Limb (tissue), 2 donors: ENCODE data around the gene ADGRF3.
"Not testable (repeated sequence)": the region's sequence is repeated elsewhere in the genome, so short reads cannot be mapped to it uniquely, and the experiment has no call there.

Experiments
- DNase-seq, 2 donors: peaks; one replicate each; pipeline ENCODE4 v3.0.0-alpha.2; 2016; ENCODE audit errors: extremely low spot score in 2 of 2

The ADGRF3 gene

GRCh38 chr2:26318950-26319349 is 27.6 kb downstream of the ADGRF3 start:
- no peak for DNase-seq

GRCh38 chr2:26317377-26318105 is 29.0 kb downstream of the ADGRF3 start:
- DNase-seq, result no peak

- no peak for DNase-seq
Observed at GRCh38 chr2:26316845-26317244, 29.7 kb downstream of the ADGRF3 start.

- DNase-seq, result no peak
Observed at GRCh38 chr2:26316041-26316440, 30.5 kb downstream of the ADGRF3 start.

GRCh38 chr2:26314243-26314642 is 32.3 kb downstream of the ADGRF3 start:
- DNase-seq, result no peak

- no peak for DNase-seq
Observed at GRCh38 chr2:26313446-26313845, 33.1 kb downstream of the ADGRF3 start.

GRCh38 chr2:26312471-26312870 is 34.1 kb downstream of the ADGRF3 start:
- no peak for DNase-seq

- DNase-seq, result no peak
Observed at GRCh38 chr2:26309921-26310320, 36.7 kb downstream of the ADGRF3 start.

GRCh38 chr2:26305540-26305939 is 41.0 kb downstream of the ADGRF3 start:
- no peak for DNase-seq

- not testable (repeated sequence) for DNase-seq
Observed at GRCh38 chr2:26305094-26305493, 41.5 kb downstream of the ADGRF3 start.

- no peak for DNase-seq
Observed at GRCh38 chr2:26302846-26303245, 43.7 kb downstream of the ADGRF3 start.

GRCh38 chr2:26300234-26300925 is 46.2 kb downstream of the ADGRF3 start:
- DNase-seq, result peak in 1 of 2 donors; percentile 13

- DNase-seq, result peak in 1 of 2 donors; percentile 68
Observed at GRCh38 chr2:26299471-26300101, 47.0 kb downstream of the ADGRF3 start.

GRCh38 chr2:26298638-26299393 is 47.8 kb downstream of the ADGRF3 start:
- DNase-seq, result peak; percentile 11 to 66

GRCh38 chr2:26298286-26298637 is 48.3 kb downstream of the ADGRF3 start:
- no peak for DNase-seq

GRCh38 chr2:26297061-26297460 is 49.5 kb downstream of the ADGRF3 start:
- DNase-seq, result no peak

- no peak for DNase-seq
Observed at GRCh38 chr2:26295511-26295910, 51.1 kb downstream of the ADGRF3 start.

- DNase-seq, result no peak
Observed at GRCh38 chr2:26292646-26293045, 53.9 kb downstream of the ADGRF3 start.

GRCh38 chr2:26290001-26290400 is 56.6 kb downstream of the ADGRF3 start:
- DNase-seq, result no peak

- DNase-seq, result no peak
Observed at GRCh38 chr2:26285931-26286330, 60.7 kb downstream of the ADGRF3 start.

GRCh38 chr2:26284132-26284531 is 62.5 kb downstream of the ADGRF3 start:
- no peak for DNase-seq

- no peak for DNase-seq
Observed at GRCh38 chr2:26283606-26284005, 63.0 kb downstream of the ADGRF3 start.
